ENCODE data around the gene UTS2. TPM values are rescaled to one million over a fixed set of nuclear protein-coding genes. Genes with fewer than 3 reads are reported as not detected.

UTS2 gene
- total and polyA plus RNA-seq, 2 of the 4 experiments (the other 2 are of a cell fraction): not detected

DNA sequence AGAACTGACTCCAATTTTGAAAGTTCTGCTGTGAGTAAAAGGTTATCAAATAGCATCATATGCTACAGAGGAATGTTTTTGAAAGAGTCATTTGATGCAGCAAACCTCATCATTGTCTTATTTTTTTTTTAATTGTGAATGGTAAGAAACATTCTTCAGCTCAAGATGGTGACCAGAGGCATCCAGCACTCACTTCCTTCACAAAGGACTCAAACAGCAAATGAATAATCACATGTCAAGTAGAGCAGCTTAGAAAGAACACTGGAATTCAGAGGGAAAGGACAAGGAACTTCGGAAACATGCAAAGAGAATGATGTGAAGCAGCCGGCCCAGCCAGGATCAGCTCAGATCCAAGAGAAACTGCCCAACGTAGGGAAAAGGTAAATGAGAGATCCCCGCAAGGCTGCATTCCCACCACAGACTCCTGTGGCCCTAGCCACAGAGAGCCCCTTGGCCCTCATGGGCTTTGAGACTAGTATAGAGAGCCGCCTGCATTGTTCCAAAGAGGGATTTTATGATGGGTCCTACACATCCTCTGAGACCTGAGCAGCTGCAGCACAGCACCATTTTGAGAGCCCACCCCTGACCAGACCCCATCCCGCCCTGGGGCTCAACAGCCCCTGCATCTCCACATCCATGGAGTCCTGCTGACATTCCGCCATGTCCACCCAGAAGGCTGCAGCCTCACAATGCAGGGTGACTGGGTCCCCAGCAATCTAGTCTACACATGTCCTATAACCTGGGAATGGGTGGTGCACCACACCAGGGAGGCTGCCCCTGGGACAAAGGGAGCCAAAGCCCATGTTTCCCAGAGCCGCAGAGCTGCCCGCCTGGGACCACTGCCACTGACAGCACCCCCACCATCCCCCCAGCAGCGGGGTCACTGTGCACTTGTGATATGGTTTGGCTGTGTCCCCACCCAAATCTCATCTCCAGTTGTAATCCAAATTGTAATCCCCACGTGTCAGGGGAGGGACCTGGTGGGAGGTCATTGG, 21.2 kb upstream of the UTS2 start (continued):
- TF ChIP-seq CEBPB (IDR thresholded peaks at IDR 0.05; ENCODE audit: low read depth, low read length): no peak

- TF ChIP-seq, protein P1, sequence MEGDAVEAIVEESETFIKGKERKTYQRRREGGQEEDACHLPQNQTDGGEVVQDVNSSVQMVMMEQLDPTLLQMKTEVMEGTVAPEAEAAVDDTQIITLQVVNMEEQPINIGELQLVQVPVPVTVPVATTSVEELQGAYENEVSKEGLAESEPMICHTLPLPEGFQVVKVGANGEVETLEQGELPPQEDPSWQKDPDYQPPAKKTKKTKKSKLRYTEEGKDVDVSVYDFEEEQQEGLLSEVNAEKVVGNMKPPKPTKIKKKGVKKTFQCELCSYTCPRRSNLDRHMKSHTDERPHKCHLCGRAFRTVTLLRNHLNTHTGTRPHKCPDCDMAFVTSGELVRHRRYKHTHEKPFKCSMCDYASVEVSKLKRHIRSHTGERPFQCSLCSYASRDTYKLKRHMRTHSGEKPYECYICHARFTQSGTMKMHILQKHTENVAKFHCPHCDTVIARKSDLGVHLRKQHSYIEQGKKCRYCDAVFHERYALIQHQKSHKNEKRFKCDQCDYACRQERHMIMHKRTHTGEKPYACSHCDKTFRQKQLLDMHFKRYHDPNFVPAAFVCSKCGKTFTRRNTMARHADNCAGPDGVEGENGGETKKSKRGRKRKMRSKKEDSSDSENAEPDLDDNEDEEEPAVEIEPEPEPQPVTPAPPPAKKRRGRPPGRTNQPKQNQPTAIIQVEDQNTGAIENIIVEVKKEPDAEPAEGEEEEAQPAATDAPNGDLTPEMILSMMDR (conservative IDR thresholded peaks at IDR 0.05; ENCODE audit: low read depth, low read length): no peak
- no peak for TF ChIP-seq RCOR1 (IDR thresholded peaks at IDR 0.05; ENCODE audit: insufficient replicate concordance, low read length)
- no peak overlapping the region for H2AK9ac ChIP-seq (replicated peaks; ENCODE audit: low read depth, low read length, poor library complexity)
- H2BK15ac ChIP-seq (ENCODE audit: low read depth, low read length): no peak overlapping the region
- CTCF ChIA-PET: no interaction called here
- BruUV-seq (replicated peaks): no TSS peak
- H3K9me3 ChIP-seq (ENCODE audit: control insufficient read depth, insufficient read depth, low read length): peaks cover 3% of the 10 kb centered on the region; the same call in 1 of the 2 replicates
- H3K4ac ChIP-seq (ENCODE audit: low read depth, low read length): no peak overlapping the region
- H3K18ac ChIP-seq (ENCODE audit: low read depth, low read length): no peak overlapping the region
- no peak for DNase-seq
- peak overlapping the region; percentile 43 for H2AFZ ChIP-seq (replicated peaks; ENCODE audit: low read length, poor library complexity)
- no peaks in the 10 kb centered on the region for H3K36me3 ChIP-seq (ENCODE audit: control insufficient read depth, insufficient read depth, low read length)
- no peak overlapping the region for H2BK5ac ChIP-seq (ENCODE audit: low read depth, low read length, poor library complexity, severe bottlenecking)
- no peak overlapping the region for H4K5ac ChIP-seq (ENCODE audit: low read depth, low read length)
- H4K91ac ChIP-seq (ENCODE audit: insufficient read depth, low read depth, low read length): no peak overlapping the region
- no peak overlapping the region for H2AK5ac ChIP-seq (ENCODE audit: low read depth, low read length)
- no peaks in the 10 kb centered on the region for H3K9me1 ChIP-seq (ENCODE audit: insufficient read depth, low read length)
- no peak overlapping the region for H2BK20ac ChIP-seq (ENCODE audit: low read depth, low read length)
- no peak overlapping the region for H3K14ac ChIP-seq (replicated peaks; ENCODE audit: low read depth, low read length)
- POLR2A ChIA-PET (ENCODE audit: unreplicated experiment): no interaction called here
- H4K8ac ChIP-seq (ENCODE audit: low read depth in 2 of 2, low read length in 2 of 2): no peak overlapping the region
- no peak overlapping the region for H3K9ac ChIP-seq (ENCODE audit: low read depth, low read length)
- H3K4me1 ChIP-seq (ENCODE audit: control insufficient read depth, insufficient read depth, low read length): no peaks in the 10 kb centered on the region
- H3K27ac ChIP-seq (ENCODE audit: insufficient read depth, low read length): no peak overlapping the region
- H3K27me3 ChIP-seq (ENCODE audit: control insufficient read depth, insufficient read depth, low read length): peaks cover 7% of the 10 kb centered on the region
- dilution Hi-C loops (cut with HindIII; ENCODE audit: low sequenced_read_pairs, unreplicated experiment): no loop called here
- ATAC-seq (ENCODE audit: low read depth): no peak
- intact Hi-C loops (cut with micrococcal nuclease): no loop called here
- in situ Hi-C loops (cut with MboI; ENCODE audit: low sequenced_read_pairs): no loop called here
- no peaks in the 10 kb centered on the region for H3K79me1 ChIP-seq (ENCODE audit: low read depth in 1 of 2, low read length in 2 of 2)
- H3K56ac ChIP-seq (ENCODE audit: extremely low read depth, insufficient read depth, low read length): no peak overlapping the region
- WGBS, 2 experiments (ENCODE audit: extremely low coverage in 2 of 2, insufficient read length in 1 of 2): no CpG with 5 or more reads among the region's 6 CpGs
- H3K4me2 ChIP-seq (ENCODE audit: low read depth, low read length): no peak overlapping the region
- H4K20me1 ChIP-seq (ENCODE audit: insufficient read depth, low read length): no peaks in the 10 kb centered on the region
- H3K23ac ChIP-seq (ENCODE audit: low read depth, low read length): no peak overlapping the region
- H3K4me3 ChIP-seq (ENCODE audit: insufficient read depth, low read depth, low read length): no peak overlapping the region
- no peak overlapping the region for H2BK120ac ChIP-seq (ENCODE audit: low read depth, low read length)
These were observed 18.3 kb upstream of the UTS2 start for GRCh38 chr1:7871136-7871535.
